ENCODE results near the gene LYSMD4. TPM values are rescaled to one million over a fixed set of nuclear protein-coding genes. Genes with fewer than 3 reads are reported as not detected.

LYSMD4 gene
- total RNA-seq, 3 donors from 2014 or later, result 12.1 to 16.0 (median 12.2) TPM

GRCh38 chr15:99712415-99712814 is 20.8 kb downstream of the LYSMD4 start:
- no peak for TF ChIP-seq CTCF (IDR thresholded peaks at IDR 0.05)
- TF ChIP-seq POLR2A (IDR thresholded peaks at IDR 0.05), result no peak
- no peak for TF ChIP-seq POLR2AphosphoS5 (IDR thresholded peaks at IDR 0.05)
- Histone ChIP-seq H3K4me3 (no peak overlapping the region), H3K4me1 (peaks cover 7 to 9% of the 10 kb centered on the region in 2 donors), H3K27ac (peak overlapping the region in 1 of 2 donors; percentile 16), H3K36me3 (peaks cover 4% of the 10 kb centered on the region), H3K9me3 (no peaks in the 10 kb centered on the region), H3K27me3 (no peaks in the 10 kb centered on the region)
- no peak for DNase-seq (ENCODE audit: low spot score in 2 of 2)
- intact Hi-C loops (cut with DNase I; ENCODE audit: low total_unique reads), result no loop called here

- H3K4me3 ChIP-seq, result no peak overlapping the region
- H3K36me3 ChIP-seq, result peaks cover 4% of the 10 kb centered on the region
- H3K27me3 ChIP-seq, result no peaks in the 10 kb centered on the region
- intact Hi-C loops (cut with DNase I; ENCODE audit: low total_unique reads), result no loop called here
- peaks cover 0 to 3% of the 10 kb centered on the region in 2 donors for H3K4me1 ChIP-seq
- H3K9me3 ChIP-seq, result no peaks in the 10 kb centered on the region
- TF ChIP-seq POLR2AphosphoS5 (IDR thresholded peaks at IDR 0.05) (no peak), CTCF (IDR thresholded peaks at IDR 0.05) (no peak), POLR2A (IDR thresholded peaks at IDR 0.05) (no peak)
- peak overlapping the region in 1 of 2 donors; percentile 10 for H3K27ac ChIP-seq
- no peak for DNase-seq (ENCODE audit: low spot score in 2 of 2)
Observed at GRCh38 chr15:99711625-99712024, 21.6 kb downstream of the LYSMD4 start.

GRCh38 chr15:99709243-99709986 is 23.8 kb downstream of the LYSMD4 start:
- no peak for DNase-seq (ENCODE audit: low spot score in 2 of 2)
- Histone ChIP-seq H3K9me3 (no peaks in the 10 kb centered on the region), H3K4me3 (no peak overlapping the region), H3K4me1 (no peaks in the 10 kb centered on the region), H3K27me3 (no peaks in the 10 kb centered on the region), H3K36me3 (peaks cover 4% of the 10 kb centered on the region), H3K27ac (peak overlapping the region; percentile 41 to 69)
- no peak for TF ChIP-seq POLR2A (IDR thresholded peaks at IDR 0.05)
- TF ChIP-seq POLR2AphosphoS5 (IDR thresholded peaks at IDR 0.05), result no peak
- no peak for TF ChIP-seq CTCF (IDR thresholded peaks at IDR 0.05)
- intact Hi-C loops (cut with DNase I; ENCODE audit: low total_unique reads), result no loop called here

- Histone ChIP-seq H3K36me3 (peaks cover 4% of the 10 kb centered on the region), H3K4me1 (no peaks in the 10 kb centered on the region), H3K4me3 (no peak overlapping the region), H3K9me3 (no peaks in the 10 kb centered on the region), H3K27ac (peak overlapping the region; percentile 41 to 69), H3K27me3 (no peaks in the 10 kb centered on the region)
- intact Hi-C loops (cut with DNase I; ENCODE audit: low total_unique reads), result no loop called here
- peak; percentile 61 to 64 for DNase-seq (ENCODE audit: low spot score in 2 of 2)
- TF ChIP-seq POLR2A (IDR thresholded peaks at IDR 0.05) (no peak), POLR2AphosphoS5 (IDR thresholded peaks at IDR 0.05) (peak; percentile 19 to 64 (median 25))
Observed at GRCh38 chr15:99708563-99708962, 24.7 kb downstream of the LYSMD4 start.

GRCh38 chr15:99707473-99708270 is 25.6 kb downstream of the LYSMD4 start:
- Histone ChIP-seq H3K27me3 (no peaks in the 10 kb centered on the region), H3K27ac (peak overlapping the region; percentile 11 to 69), H3K9me3 (no peaks in the 10 kb centered on the region), H3K36me3 (peaks cover 4% of the 10 kb centered on the region), H3K4me1 (peaks cover 0 to 3% of the 10 kb centered on the region in 2 donors), H3K4me3 (peak overlapping the region in 1 of 3 donors; percentile 9)
- intact Hi-C loops (cut with DNase I; ENCODE audit: low total_unique reads), result no loop called here
- DNase-seq (ENCODE audit: low spot score in 2 of 2), result no peak
- TF ChIP-seq POLR2A (IDR thresholded peaks at IDR 0.05) (no peak), CTCF (IDR thresholded peaks at IDR 0.05) (no peak), POLR2AphosphoS5 (IDR thresholded peaks at IDR 0.05) (no peak)

Measured in breast epithelium (tissue), 4 donors.